ENCODE measurements around the gene DHH.
"Not testable (repeated sequence)": the region's sequence is repeated elsewhere in the genome, so short reads cannot be mapped to it uniquely, and the experiment has no call there.

The DHH gene

DNA sequence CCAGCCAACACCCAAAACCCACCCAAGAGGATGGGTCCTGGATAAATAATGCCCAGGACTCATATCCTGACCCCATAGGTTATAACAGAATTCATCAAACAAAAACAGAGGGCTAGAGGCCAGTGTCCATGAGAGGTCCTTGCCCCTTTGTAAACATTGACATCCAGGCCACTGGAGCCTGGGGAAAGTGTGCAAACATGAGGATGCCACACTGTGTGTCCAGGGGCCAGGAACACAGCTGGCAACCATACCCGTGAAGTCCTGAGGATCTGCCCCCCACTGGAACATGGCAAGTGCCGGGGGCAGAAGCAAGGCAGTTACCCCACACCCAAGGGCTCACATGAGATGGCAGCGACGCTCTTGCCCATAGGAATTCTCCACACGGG lies 29.8 kb downstream of the DHH start:
- TF ChIP-seq ZFX (IDR thresholded peaks at IDR 0.05): no peak
- TF ChIP-seq, protein P1, sequence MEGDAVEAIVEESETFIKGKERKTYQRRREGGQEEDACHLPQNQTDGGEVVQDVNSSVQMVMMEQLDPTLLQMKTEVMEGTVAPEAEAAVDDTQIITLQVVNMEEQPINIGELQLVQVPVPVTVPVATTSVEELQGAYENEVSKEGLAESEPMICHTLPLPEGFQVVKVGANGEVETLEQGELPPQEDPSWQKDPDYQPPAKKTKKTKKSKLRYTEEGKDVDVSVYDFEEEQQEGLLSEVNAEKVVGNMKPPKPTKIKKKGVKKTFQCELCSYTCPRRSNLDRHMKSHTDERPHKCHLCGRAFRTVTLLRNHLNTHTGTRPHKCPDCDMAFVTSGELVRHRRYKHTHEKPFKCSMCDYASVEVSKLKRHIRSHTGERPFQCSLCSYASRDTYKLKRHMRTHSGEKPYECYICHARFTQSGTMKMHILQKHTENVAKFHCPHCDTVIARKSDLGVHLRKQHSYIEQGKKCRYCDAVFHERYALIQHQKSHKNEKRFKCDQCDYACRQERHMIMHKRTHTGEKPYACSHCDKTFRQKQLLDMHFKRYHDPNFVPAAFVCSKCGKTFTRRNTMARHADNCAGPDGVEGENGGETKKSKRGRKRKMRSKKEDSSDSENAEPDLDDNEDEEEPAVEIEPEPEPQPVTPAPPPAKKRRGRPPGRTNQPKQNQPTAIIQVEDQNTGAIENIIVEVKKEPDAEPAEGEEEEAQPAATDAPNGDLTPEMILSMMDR (conservative IDR thresholded peaks at IDR 0.05): no peak
- no peak overlapping the region for H3K27ac ChIP-seq

DNA sequence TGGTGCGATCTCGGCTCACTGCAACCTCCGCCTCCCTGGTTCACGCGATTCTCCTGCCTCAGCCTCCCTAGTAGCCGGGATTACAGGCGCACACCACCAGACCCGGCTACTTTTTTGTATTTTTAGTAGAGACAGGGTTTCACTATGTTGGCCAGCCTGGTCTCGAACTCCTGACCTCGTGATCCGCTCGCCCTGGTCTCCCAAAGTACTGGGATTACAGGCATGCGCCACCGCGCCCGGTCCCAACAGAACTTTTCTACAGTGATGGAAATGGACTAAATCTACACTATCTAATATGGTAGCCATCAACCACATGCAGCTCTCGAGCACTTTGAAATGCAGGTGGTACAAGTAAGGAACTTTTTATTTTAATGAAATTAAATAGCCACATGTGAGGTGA lies 32.7 kb downstream of the DHH start:
- not testable (repeated sequence) for H3K27ac ChIP-seq

DNA sequence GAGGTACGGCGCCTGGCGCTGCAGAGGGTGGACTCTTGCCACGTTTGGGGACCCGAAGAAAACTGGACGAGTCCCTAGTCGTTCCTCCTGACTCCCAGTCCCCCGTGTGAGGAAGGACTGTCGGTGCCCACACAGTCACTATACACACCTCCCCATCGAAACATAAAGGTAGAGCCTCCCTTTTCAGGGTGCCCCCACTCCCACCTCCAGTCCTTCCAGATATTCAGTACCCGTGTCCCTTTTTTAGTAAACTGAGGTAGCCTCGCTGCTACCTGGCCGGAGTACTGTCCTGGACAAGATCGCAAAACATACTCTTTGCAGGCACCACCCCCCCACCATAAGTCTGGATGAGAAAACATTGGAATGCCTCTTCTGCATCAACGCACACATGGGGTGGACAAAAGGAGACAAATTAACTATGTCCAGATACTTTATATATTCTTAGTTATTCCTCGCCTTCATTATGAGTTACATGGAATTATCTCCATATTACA lies 33.4 kb downstream of the DHH start:
- no peak for TF ChIP-seq ZFX (IDR thresholded peaks at IDR 0.05)
- TF ChIP-seq, protein P1 (conservative IDR thresholded peaks at IDR 0.05): no peak
- peak overlapping the region; percentile 99 for H3K27ac ChIP-seq

- H3K27ac ChIP-seq: peak within 1 kb of the TSS; percentile 99
- TF ChIP-seq, protein P1 (conservative IDR thresholded peaks at IDR 0.05): no peak; the same call in 1 of the 2 replicates
- peak; percentile 96 for TF ChIP-seq ZFX (IDR thresholded peaks at IDR 0.05)
Observed at GRCh38 chr12:49060237-49061156, 34.1 kb downstream of the DHH start, which contains the start of gene KMT2D. Gene KMT2D, minus strand, starts transcription at chr12:49060794. Its CDS starts 5,470 bp downstream, at chr12:49055324.

DNA sequence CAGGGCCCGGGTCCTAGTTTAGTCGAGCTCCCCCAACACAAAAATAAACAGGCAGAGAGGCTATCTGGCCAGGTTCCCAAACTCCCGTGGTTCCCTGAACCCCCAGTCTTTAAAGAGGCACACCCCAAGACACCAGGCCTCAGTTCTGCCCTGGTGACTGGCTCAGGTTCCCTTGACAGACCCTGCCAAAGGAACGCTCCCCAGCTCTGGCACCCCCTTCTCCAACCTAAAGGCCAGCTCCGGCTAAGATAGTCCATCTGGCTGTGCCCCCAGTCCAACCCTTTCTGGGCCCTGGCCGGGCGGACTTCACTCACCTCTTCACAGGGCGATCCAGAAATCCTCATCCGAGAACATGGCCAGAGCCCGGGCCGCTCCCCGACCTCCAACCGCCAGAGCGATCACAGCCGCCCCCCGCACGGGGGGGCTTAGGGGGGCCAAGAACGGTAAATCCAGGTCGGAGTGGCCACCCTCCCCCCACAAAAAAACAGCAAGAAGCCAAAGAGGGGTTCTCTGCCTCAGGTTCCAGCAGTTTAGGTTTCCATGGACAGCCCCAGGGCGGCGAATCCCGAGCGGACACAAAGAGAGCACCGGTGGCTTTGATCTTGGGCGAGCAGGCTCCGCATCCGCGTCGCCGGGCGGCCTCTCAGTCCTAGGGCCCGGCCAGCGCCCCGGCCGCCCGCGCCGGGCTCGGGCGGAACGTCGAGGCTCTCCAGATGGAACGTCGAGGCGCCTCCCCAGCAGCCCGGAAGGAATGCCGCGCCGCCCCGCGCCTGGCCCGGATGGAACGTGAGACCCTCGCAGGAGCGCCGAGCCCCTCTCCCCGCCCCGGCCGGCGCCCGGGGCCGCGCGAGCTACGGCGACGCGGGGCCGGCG lies 35.1 kb downstream of the DHH start:
- peak overlapping the region; percentile 99 for H3K27ac ChIP-seq

GRCh38 chr12:49059045-49059298 lies 35.6 kb downstream of the DHH start:
- peak overlapping the region; percentile 99 for H3K27ac ChIP-seq

More for the DNA sequence above, 35.1 kb downstream of the DHH start:
- TF ChIP-seq, protein P1 (conservative IDR thresholded peaks at IDR 0.05): no peak

DNA sequence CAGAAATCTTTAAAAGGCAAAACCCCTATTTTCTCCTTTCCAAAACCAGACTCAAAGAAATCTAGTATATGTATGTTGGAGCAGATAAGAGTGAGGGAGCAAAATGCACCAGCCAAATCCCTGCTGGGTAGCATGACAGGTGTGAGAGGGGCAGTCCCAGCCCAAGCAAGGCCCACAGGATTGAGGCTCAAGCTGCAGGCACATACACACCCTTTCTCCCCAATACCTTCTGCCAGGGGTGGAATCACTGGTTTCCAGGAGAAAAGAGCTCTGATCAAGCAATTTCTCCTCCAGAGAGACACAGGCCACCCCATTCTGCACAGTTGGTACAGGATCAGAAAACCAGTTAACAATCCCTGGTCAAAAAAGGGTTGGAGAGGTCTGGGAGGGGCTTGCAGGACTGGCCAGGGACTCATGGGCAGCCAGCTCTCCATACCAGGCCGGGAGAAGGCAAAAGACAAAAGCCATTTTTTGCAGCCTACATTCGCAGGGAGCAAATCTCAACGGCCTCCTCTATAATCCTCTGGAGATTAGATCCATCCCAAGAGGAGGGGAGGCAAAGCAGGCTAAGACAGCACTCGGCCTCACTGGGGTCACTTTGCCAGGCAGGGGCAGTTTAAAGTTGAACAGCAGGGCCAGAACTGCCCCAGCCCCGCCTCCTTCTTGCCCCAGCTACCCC lies 36.1 kb downstream of the DHH start:
- H3K27ac ChIP-seq: peak overlapping the region; percentile 99
- TF ChIP-seq ZFX (IDR thresholded peaks at IDR 0.05): no peak
- TF ChIP-seq, protein P1 (conservative IDR thresholded peaks at IDR 0.05): no peak

More at GRCh38 chr12:49059045-49059298, 35.6 kb downstream of the DHH start:
- no peak for TF ChIP-seq ZFX (IDR thresholded peaks at IDR 0.05)

DNA sequence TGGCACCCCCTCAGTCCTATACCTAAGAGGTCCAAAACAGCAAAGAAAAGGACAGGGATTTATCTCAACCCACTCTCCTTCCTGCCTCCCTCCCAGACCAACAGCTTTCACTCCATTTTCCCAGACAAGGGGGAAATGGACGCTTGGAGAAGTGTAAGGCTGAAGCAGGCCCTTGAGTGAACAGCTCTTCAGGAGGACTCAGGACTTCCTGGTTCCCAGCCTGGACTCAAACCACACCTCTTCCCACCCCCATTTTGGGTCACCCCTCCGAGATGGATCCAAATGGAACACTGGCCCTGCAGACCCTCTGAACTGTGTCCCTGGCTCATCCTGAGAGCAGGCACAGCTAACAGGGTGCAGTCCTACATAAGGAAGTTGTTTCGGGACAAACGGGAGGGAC lies 36.7 kb downstream of the DHH start:
- peak overlapping the region; percentile 99 for H3K27ac ChIP-seq
- TF ChIP-seq ZFX (IDR thresholded peaks at IDR 0.05): no peak
- TF ChIP-seq, protein P1 (conservative IDR thresholded peaks at IDR 0.05): no peak
